GM21529 (cell line): Measurements from ENCODE around the gene C16orf82.

ENCODE experiments used
- ATAC-seq: cut with Tn5 transposase; IDR thresholded peaks from one replicate; pipeline ENCODE4 v1.9.1; 2021; ENCODE audit not compliant: unreplicated experiment

Gene C16orf82

DNA sequence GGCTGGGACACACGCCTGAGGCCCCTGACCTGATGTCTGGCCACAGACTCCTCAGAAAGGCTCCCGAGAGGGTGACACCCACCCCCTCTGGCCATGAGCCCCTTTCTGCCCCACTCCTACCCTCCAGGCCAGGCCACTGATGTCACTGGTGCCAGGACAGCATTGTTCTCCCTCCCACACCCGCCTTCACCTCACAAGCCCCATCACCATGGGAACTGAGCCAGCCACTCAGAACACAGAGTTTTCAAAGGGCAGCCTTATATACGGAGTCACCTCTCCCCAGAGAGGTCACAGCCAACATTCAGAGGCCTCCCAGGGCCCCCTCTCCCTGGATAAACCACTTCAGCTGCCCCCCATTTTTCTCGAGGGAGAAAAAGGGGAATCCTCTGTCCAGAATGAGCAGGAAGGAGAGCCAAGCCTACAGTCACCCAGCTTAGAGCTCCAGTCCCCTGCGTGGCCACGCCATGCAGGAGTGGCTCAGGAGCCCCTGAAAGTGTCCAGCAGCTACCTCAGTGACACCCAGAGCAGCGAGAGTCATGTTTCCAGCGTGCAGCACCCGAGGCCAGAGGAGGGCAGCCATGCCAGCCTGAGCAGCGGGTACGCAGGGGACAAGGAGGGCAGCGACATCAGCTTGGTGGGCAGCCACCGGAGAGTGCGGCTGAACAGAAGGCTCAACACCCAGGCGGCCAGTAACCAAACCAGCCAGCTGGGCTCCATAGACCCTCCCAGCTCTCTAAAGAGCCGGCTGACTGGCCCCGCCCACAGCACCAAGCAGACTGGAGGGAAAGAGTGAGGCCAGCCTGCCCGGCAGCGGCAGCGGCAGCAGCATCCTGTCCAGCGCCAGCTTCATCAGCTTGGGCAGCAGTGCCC, at the start of gene C16orf82:
C16orf82 (plus strand) TSS at position 260 of the 870 bp plus-strand sequence.
- no peak for ATAC-seq

DNA sequence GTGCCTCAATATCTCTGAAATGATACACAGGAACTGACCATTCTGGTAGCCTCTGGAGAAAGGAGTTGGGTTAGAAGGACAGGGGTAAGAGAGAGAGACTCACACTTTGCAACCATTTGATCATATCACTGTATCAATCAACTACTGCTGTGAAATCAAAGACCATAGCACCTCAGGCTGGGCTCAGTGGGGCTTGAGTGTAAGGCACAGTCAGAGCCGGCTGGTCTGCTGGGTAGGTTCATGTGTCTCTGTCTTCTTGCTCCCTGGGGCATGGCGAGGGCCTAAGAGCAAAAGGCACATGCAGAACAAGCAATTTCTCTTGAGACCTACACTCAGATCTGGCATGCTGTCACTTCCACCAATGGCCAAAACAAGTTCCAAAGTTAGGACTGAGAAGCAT, 46.7 kb upstream of the C16orf82 start:
- ATAC-seq = no peak

DNA sequence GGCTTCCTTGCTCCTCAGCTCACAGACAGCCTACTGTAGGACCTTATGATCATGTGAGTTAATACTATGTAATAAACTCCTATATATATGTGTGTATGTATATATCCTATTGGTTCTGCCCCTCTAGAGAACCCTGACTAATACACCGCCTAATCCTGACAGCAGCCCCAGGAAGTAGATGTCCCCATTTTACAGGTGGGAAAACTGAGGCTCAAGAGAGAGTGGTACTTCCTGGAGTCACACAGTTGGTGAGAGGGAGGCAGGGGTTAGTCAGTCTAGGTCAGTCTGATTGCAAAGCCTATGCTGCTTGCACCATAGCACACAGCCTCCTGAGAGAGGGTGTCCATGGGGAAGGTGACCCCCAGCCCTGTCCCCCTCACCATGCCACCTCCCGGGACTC, 42.7 kb upstream of the C16orf82 start:
- ATAC-seq = no peak

DNA sequence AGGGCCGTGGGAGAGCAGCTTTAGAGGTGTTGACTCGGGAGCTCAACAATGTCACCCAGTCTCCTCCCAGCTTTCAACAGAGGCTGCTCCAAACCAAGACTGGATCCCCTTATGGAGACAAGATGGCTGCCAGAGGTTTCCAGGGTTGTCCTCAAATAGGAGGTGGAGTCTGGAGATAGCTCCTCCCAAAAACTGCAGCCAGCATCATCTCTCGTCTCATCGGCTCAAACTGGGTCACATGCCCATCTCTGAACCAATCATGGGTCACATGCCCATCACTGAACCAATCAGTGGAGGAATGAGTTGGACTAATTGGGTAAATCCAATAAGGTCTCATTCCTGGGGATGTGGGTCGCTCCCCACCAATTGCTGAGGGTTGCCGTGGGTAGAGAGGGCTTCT, 41.1 kb upstream of the C16orf82 start:
- ATAC-seq = no peak

DNA sequence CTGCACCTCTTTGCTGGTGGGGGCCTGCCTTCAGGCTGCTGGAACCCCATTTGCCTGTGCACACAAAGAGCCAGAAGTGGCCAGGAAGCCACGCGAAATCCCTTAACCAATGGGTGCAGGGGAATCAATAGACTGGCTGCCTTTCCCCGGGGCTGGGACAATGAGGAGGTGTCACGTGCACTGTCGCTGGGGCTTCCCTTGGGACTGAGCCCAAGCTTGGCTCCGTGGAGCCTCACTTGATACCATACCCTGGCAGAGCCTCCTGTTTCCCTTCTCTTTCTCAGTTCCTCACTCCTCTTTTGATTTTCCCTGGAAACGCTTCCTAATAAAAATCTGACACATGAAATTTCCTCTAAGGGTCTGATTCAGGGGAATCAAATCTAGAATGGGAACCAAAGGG, 38.8 kb upstream of the C16orf82 start:
- no peak for ATAC-seq

DNA sequence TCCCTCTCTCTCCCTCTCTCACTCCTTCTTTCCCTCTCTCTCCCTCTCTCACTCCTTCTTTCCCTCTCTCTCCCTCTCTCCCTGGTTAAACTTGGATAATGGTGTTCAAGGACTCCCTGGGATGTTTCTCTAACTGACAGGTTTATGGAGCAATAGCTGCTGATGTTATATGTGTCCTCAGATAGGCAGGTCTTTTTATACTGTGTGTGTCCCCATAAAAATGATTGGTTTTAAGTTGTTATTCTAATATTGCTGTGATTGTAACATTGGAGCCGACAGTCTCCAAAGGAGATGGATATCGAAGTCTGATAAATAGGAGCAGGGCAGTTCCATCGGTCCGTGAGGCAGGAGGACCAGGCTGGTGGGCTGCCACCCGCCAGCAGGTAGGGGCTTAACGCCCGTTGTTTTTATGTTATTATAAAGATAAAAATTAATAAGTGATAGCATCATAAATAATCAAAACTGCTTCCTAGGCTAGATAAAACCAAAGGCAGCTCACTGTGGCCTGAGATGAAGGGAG, 38.1 kb upstream of the C16orf82 start:
- ATAC-seq = no peak

DNA sequence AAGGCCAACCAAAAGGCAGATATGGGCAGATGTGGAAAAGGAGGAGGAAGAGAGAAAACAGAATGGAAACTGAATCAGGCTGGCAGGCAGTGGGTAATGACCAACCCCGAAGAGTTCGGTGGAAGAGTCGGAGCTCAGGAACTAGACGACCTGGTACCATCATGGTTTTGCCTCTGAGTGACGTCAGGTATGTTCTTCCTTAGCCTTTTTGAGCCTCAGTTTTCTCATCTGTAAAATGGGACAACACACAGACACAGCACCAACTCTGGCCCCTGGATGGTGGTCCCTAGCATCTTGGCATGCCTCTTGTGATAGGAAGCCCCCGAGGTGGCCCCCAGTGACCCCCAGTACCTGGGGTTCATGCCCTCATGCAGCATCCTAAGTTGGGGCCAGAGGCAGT, 37.2 kb upstream of the C16orf82 start:
- no peak for ATAC-seq

DNA sequence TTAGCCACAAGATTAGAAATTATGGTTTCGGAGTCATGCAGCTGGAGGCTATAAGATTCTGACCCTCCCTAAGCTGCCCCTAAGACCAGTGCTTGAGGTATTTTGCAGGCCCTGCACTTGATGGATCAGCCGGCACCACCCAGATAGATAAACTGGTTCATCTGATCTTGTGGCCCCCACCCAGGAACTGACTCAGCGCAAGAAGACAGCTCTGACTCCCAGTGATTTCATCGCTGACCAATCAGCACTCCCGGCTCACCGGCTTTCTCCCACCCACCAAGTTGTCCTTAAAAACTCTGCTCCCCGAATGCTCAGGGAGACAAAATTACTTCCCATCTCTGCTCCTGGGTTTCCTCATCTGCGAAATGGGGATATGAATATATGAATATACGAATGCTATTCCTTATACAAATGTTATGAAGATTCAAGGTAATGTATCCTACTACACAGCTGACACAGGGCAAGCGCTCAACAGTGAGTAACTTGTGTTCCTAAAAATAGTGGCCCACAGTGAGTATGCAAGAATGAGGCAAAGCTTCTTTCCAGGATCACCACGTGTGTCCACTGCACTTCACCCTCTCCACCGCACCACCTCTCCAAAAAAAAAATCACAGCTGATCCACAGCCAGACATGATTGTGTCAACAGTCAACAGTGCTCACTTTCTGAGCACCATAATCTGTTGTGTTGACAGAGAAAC, 33.3 kb upstream of the C16orf82 start:
- no peak for ATAC-seq

DNA sequence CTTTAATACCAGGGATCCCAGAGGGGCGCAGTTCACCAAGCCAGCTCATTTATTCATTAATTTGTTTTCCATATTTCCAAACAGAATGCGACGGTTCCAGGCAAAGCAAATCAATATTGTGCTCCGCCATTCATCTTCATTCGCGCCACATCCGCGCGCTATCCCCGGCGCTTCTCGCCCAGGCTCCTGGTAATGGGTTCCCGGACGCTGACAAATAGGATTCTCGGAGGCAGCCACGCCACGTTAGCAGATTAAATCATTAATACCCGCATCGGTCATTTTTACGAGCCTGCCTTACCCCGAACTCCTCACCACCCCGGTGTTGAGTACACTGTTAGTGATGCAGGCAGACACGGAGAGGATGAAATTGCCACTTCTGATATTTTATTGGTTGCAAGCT, 26.0 kb upstream of the C16orf82 start:
- no peak for ATAC-seq

DNA sequence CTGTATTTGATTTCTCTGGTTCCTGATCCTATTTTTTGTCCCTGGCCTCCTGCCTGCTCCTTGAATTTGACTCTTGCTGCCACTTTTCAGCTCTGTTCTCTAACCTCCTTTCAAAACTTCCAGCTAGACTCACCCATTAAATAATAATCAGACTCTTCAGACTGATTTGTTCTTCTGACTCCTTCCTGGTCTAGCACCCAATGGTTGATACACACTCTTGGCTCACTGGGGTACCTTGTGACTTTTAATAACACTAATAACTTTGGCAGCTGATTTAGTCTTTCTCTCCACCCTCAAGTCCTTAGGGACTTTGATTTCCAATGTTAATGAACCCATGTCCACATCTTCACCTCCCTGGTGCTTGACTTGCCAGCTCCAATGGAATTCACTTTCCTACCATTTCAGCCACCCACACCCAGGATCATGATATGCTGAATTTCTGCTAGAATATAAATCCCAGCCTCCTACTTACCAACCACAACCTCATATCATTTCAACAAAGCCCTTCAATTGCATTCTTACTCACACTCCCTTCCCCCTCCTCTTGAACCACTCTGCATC, 19.7 kb upstream of the C16orf82 start:
- ATAC-seq = no peak

DNA sequence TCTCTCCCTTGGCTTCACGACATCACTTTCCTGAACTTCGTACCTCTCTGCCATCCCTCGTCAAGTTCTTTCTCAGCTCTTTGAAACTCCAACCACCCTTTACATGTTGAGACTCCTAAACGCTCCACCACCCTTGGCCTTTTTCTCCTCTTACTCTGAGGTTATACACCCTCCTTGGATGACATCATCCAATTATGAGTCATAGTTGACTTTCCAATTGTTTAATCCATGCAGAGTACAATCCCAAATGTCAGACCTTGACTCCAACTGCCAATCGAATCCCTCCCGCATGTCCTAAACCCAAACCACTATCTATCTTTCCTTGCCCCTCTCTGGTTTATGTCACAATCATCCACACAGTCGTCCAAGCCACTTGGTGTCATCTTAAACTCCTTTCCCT, 18.4 kb upstream of the C16orf82 start:
- ATAC-seq = no peak

DNA sequence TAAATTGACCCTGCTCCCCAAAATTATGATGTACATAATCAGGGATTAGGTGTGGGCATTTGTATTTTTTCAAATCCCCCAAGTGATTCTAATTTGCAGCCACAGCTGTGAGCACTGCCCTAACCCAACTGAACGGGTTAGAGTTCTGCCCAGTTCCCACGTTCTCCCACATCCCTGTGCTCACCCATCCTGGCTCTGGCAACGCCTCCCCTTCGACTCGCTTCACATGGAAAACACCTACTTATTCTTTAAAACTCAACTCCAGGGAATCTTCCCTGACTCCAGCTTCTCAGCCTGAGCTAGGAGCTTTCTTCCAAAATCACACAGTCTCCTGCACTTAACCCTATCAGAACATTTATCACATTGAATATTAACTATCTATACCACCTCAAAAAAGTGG, 17.6 kb upstream of the C16orf82 start:
- ATAC-seq = no peak

DNA sequence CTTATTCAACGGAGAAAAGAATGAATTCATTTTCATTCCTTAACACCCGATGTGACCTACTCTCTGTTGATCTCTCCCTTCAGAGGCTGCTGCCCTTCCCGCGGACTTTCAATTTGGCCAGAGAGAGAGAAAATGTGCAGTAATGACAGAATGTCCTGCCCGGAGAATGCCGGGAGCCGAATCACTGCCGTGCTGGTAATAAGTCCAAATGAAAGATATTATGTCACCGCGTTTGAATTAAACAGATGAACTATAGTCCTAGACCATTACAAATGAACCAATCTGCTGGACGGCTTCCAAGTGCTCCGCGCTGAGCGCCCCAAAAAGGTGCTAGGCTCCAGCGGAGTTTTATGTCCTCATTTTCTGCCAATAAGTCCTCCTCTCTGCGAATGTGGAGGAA, 14.7 kb upstream of the C16orf82 start:
- no peak for ATAC-seq

DNA sequence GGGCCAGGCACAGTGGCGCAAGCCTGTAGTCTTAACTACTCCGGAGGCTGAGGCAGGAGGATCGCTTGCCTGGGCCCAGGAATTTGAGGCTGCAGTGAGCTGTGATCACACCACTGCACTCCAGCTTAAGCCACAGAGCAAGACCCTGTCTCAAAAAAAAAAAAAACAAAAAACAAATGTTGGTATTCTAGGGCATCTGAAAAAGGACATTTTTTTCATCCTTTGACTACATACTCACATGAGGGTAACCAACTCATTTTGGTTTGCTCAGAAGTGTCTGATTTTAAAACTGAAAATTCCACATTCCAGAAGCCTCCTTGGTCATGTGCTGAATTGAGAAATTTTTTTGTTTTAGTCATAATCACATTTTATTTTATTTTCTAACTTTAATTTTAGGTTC, 12.7 kb upstream of the C16orf82 start:
- no peak for ATAC-seq

DNA sequence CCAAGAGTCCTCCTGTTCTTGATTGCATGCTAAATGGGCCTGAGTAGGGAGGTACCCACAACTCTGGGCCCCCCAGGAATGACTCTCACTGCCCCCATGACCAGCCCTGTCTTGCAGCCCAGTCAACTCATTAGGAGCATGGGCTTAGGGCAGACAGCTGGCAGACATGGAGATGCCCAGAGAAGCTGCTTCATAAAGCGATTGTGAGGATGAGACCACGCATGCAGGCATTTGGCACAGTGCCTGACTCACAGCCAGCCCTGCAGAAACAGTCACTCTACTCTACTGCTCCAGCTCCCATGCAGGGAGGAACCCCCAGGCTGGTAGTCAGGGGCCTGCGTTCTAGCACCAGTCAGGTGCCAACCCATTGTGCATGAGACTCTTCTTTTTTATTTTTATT, 8.4 kb upstream of the C16orf82 start:
- ATAC-seq = no peak

DNA sequence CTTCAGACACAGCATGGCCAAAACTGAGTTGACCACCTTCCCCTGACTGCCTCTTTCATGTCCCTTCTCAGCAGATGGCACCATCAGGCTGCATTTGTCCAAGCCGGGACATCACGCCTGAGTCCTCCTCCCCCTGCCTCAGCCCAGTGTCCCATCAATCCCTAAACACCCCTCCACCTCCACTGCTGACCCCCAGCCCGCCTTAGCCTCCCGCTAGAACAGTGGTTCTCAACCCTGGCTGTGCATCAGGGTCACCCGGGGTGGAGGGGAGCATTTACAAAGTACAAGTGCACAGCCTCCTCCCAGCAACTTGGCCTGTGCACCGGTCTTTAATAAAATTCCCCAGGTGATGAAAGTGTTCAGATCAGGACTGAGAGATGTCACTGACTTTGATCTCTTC, 4.0 kb downstream of the C16orf82 start:
- ATAC-seq = no peak

DNA sequence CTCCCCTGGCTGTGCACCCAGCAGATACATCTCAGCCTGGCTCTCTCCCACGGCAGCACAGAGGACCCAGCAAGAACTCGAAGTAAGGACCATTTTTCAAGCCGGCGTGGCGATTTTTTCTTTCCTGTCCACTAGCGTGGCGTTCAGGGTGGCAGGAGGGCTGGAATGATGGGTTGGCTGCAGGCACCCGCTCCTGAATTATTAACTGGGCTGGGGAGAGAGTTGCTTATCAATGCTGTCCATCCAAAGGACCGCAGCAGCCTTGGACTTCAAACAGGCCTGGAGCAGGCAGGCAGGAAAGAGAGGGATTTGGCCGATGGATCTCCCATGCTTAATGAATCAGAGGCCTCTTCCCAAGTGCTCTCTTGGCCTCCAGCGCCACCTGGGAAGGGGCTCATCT, 7.0 kb downstream of the C16orf82 start:
- ATAC-seq = no peak

DNA sequence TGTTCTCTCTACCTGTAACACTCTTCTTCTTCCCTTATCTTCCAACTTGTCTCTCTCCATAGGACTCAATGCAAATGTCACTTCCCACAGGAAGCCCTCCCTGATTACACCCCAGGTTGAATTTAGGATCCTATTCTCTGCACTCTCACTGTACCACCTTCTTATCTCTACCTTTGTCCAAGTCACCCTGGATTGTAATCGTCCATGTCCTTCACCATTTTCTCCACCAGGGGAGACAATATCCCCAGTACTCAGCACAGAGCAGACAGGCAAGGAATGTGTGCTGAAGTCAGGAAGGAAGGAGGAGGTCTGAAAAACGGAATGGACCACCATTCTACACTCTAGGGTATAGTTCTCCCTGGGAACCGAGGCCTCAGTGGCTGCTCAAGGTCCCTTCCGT, 14.2 kb downstream of the C16orf82 start:
- ATAC-seq = no peak

DNA sequence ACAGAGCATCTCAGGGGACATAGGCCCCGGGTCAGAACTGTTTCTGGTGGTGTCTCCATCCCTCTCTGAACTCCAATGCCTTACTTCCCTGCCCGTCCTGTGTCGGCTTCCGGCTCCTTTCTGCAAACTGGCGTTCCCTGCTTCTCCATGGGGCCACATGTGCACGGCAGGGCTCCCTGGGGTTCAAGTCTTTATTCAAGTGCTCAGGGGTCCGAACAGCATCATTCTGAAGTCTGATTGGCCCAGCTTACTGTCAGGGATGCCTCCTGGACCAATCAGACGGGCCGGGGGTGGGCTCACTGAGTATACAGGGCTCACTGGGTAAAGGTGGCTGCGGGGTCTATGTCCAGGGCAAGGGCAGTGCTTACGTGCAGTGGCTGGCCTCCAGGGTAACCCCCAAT, 17.1 kb downstream of the C16orf82 start:
- ATAC-seq = no peak

DNA sequence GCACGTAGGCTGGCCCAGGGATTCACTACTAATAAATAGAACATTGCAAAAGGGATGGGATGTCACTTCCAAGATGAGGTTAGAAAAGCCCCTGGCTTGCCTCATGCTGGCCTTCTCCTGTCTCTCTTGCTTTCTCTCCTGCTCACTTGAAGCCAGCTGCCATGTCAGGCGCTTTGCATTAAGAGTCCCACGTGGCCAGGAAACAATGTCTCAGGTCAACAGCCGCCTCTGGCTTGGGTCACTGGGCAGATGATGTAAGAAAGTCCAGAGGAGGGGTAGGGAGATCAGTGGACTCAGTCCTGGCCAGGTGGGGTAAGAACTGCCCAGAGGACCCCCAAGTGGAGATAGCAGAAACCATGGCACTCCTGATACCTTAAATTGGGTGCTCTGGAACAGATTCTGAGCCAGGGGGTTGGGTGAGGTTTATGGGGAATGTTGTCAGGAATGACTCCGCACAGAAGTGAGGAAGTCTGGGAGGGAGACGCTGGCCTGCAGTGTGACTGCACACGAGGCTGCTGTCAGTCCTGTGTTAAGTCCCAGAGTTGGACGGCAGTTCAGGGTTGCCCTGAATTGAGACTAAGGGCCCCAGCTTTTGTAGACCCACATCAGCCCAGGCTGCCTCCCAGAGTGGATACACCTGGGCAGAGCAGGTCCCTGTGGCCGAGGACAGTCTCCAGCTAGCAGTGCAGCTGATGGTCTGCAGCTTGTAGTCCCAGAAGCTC, 17.7 kb downstream of the C16orf82 start:
- no peak for ATAC-seq

DNA sequence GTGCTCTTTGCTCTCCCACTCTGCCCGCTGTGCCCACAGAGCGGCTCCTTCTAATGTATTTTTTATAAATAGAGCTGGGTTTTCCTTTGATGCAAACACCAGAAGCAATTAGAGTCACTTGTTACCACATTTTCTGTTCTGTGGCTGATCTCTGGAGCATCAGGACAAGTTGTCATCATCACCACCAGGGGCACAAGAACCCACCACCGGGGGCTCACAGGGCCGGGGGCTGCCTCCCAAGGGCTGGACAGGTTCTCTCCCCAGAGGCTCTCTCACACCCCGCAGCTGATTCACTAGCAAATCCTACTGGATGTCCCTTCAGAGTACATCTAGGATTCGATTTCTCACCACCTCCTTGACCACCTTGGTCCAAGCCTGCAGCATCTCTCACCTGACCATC, 18.5 kb downstream of the C16orf82 start:
- ATAC-seq = no peak
